Erythroblast (primary cell): ENCODE data around the gene GUCD1.

Source experiments
- GATA1 ChIP-seq: IDR thresholded peaks from 2 replicates; pipeline ENCODE4 v1.6.1; 2011; ENCODE audit warnings: low read depth, mild to moderate bottlenecking, control low read depth, low read length, moderate library complexity
- POLR2A ChIP-seq: IDR thresholded peaks from 2 replicates; pipeline ENCODE4 v1.6.1; 2011; ENCODE audit warnings: mild to moderate bottlenecking, low read length

DNA sequence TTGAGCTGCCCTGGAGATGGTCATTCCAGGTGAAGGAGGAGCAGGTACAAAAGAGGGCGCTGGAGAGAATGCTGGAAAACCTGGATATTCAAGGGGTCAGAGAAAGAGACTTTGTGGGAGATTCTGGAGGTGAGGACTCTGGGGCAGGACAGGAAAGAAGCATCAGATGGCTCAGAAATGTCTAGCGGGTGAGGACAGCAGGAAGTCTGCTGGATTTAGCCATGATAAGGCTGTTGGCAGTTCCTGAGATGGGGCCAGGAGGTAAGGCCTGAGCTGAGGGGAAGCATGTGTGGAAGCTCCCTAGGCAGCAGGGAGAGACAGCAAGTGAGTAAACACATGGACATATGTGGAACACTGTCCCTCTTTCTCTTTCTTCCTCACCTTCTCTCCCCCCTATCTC is 58.3 kb downstream of the GUCD1 start:
- no peak for TF ChIP-seq GATA1
- no peak for TF ChIP-seq POLR2A
